HG02943 (cell line): ENCODE data around the gene PRSS53.

Source experiments
- ATAC-seq: cut with Tn5 transposase; IDR thresholded peaks from one replicate; pipeline ENCODE4 v1.9.1; 2021; ENCODE audit warnings: mild to moderate bottlenecking, low read depth, moderate library complexity; ENCODE audit not compliant: unreplicated experiment

The PRSS53 gene

DNA sequence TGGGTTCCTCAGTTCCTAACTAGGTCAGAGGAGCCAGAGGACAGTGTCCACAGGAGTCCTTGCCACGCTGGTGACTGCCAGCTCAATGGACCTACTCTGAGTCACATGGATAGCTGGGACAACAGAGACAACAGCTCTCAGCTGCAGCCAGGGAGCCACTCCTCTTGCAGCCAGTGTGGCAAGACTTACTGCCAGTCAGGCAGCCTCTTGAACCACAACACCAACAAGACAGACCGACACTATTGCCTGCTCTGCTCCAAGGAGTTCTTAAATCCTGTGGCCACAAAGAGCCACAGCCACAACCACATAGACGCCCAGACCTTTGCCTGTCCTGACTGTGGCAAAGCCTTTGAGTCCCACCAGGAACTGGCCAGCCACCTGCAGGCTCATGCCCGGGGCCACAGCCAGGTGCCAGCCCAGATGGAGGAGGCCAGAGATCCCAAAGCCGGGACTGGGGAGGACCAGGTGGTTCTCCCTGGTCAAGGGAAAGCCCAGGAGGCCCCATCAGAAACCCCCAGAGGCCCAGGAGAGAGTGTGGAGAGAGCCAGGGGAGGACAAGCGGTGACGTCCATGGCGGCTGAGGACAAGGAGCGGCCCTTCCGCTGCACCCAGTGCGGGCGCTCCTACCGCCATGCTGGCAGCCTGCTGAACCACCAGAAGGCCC, 7.9 kb downstream of the PRSS53 start:
- no peak for ATAC-seq

DNA sequence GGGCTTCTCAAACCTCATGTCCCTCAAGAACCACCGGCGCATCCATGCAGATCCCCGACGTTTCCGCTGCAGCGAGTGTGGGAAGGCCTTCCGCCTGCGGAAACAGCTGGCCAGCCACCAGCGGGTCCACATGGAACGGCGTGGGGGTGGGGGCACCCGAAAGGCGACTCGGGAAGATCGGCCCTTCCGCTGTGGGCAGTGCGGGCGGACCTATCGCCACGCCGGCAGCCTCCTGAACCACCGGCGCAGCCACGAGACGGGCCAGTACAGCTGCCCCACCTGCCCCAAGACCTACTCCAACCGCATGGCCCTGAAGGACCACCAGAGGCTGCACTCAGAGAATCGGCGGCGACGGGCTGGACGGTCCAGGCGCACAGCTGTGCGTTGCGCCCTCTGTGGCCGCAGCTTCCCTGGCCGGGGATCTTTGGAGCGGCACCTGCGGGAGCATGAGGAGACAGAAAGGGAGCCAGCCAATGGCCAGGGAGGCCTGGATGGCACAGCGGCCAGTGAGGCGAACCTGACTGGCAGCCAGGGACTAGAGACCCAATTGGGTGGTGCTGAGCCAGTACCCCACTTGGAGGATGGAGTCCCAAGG, 8.6 kb downstream of the PRSS53 start:
- no peak for ATAC-seq

DNA sequence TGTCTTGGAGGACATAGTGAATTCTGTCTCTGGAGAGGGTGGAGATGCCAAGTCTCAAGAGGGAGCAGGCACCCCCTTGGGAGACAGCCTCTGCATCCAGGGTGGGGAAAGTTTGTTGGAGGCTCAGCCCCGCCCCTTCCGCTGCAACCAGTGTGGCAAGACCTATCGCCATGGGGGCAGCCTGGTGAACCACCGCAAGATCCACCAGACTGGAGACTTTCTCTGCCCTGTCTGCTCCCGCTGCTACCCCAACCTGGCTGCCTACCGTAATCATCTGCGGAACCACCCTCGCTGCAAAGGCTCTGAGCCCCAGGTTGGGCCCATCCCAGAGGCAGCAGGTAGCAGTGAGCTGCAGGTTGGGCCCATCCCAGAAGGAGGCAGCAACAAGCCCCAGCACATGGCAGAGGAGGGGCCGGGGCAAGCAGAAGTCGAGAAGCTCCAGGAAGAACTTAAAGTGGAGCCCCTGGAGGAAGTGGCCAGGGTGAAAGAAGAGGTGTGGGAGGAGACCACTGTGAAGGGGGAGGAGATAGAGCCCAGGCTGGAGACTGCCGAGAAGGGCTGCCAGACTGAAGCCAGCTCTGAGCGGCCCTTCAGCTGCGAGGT, 9.3 kb downstream of the PRSS53 start:
- no peak for ATAC-seq

DNA sequence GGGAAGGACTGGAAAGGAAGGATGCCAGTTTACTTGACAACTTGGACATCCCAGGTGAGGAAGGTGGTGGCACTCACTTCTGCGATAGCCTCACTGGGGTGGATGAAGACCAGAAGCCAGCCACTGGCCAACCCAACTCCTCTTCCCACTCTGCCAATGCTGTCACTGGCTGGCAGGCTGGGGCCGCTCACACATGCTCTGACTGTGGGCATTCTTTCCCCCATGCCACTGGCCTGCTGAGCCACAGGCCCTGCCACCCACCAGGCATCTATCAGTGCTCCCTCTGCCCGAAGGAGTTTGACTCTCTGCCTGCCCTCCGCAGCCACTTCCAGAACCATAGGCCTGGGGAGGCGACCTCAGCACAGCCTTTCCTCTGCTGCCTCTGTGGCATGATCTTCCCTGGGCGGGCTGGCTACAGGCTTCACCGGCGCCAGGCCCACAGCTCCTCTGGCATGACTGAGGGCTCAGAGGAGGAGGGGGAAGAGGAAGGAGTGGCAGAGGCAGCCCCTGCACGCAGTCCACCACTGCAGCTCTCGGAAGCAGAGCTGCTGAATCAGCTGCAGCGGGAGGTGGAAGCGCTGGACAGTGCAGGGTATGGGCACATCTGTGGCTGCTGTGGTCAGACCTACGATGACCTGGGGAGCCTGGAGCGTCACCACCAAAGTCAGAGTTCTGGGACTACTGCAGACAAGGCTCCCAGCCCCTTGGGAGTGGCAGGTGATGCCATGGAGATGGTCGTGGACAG, 10.0 kb downstream of the PRSS53 start:
- no peak for ATAC-seq

DNA sequence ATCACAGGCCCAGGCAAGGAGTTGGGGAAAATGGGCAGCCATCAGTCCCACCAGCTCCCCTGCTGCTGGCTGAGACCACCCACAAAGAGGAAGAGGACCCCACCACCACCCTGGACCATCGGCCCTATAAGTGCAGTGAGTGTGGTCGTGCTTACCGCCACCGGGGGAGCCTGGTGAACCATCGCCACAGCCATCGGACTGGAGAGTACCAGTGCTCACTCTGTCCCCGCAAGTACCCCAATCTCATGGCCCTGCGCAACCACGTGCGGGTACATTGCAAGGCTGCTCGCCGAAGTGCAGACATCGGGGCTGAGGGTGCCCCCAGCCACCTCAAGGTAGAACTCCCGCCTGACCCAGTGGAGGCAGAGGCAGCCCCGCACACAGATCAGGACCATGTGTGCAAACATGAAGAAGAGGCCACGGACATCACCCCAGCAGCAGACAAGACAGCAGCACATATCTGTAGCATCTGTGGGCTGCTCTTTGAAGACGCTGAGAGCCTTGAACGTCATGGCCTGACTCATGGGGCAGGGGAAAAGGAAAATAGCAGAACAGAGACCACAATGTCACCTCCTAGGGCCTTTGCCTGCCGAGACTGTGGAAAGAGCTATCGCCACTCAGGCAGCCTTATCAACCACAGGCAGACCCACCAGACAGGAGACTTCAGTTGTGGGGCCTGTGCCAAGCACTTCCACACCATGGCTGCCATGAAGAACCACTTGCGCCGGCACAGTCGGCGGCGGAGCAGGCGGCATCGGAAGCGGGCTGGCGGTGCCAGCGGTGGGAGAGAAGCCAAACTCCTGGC, 10.9 kb downstream of the PRSS53 start:
- no peak for ATAC-seq

DNA sequence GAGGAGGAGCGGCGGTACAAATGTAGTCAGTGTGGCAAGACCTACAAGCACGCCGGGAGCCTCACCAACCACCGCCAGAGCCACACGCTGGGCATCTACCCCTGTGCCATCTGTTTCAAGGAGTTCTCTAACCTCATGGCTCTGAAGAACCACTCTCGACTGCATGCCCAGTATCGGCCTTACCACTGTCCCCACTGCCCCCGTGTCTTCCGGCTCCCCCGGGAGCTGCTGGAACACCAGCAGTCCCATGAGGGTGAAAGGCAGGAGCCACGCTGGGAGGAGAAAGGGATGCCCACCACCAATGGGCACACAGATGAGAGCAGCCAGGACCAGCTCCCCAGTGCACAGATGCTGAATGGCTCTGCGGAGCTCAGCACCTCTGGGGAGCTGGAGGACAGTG, 11.7 kb downstream of the PRSS53 start:
- no peak for ATAC-seq

DNA sequence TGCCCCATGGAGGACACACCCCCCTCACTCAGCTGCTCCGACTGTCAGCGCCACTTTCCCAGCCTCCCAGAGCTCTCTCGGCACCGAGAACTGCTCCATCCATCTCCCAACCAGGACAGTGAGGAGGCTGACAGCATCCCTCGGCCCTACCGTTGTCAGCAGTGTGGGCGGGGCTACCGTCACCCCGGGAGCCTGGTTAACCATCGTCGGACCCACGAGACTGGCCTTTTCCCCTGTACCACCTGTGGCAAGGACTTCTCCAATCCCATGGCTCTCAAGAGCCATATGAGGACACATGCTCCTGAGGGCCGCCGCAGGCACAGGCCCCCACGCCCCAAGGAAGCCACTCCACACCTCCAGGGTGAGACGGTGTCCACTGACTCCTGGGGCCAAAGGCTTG, 12.4 kb downstream of the PRSS53 start:
- no peak for ATAC-seq

DNA sequence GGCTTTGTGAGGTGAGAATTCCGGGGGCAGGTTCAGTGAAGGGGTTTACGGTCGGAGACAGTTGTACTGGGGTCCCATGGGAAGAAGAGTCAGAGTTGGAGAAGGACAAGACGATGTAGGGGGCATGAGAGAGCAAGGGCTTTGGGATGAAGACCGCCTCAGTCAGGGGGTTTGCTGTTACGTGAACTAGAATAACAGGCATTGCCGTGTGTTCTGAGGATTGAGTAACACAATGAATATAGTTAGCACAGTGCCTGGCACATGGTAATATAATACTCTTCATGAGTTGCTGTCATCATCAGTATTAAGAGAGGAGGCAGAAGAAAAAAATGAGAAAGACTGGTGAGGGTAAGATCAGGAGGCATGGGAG, 13.9 kb downstream of the PRSS53 start:
- ATAC-seq = no peak

DNA sequence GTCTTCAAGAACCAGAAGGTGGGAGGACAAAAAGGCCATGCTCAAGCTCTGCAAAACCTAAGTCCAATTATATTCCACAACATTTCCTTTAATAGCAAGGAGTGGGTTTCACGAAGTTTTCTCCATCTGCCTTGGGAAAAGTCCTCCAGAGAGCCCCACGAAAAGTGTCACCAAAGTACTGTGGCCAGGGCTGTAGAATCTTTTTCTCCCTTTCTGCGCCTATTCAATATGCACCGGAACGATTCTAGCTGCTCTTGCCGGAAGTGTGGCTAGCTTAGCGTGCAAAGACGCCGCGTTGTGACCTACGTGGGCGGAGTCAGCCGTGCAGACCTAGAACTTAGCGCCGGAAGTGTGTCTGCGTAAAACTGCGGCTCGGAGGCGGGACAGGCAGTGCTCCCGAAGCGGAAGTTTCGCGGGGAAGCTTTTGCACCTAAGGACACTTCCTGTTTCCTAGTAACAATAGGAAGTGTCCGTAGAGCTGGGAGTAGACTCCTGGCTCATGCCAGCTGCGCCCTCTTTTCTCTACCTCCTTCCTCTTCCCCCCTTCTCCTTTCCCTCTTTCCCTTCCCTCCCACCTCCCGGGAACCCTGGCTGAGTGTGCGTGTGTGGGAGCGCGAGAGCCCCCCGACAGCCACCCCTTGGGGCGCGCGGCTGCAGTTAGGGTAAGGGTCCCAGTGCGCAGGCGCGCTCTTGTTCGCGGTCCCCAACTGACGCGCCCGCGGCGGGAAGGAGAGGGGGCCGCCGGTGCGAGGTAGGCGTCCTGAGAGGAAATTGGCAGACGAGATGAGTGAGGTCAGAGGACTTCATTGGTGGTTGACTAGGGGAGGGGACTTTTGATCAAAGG, 14.6 kb downstream of the PRSS53 start, which contains the start of the genes ZNF646 and ZNF668:
Gene ZNF646 (plus strand): TSS at position 453 of the 844 bp plus-strand sequence. CDS start 1,903 bp downstream, outside the sequence.
Gene ZNF668 (minus strand): TSS at position 271 of the 844 bp plus-strand sequence. CDS start 9,781 bp downstream, outside the sequence.
- peak; percentile 73 for ATAC-seq

DNA sequence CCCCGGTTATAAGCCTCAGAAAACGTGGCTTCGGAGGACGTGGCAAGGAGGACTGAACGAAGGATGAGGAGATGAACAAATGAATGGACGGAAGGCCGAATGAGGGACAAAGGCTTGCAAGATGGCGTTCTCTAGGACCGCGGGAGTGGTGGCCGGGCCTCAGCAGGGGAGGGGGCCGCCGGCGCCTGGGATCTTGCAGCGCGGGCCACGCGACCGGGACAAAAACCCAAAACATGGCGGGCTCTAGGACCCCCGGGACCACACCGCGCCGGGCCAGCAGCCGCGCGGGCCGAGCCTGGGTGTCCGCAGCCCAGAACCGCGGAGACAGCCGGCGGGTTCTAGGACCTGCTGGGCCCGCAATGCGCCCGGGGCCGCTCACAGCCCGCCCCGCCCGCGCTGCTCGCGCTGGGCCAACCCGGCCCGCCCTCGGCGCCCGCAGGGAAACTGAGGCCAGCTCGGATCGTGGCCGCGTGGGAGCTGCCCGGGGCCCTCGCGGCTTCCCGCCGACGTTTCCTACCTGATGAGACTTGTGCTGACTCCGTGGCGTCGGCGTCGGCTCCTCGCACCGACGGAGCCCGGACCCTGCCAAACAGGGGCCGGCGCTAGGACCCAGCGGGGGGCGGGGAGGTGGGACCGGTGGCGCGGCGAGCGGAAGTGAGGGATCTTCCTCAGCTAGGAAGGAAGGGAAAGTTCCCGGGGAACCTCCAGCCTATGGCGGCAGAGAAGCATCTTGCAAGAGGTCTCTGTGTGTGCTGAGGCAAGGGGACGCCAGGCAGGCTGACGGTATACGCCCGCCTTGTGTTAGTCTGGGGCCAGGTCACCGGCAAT, 15.4 kb downstream of the PRSS53 start:
- peak; percentile 52 for ATAC-seq

DNA sequence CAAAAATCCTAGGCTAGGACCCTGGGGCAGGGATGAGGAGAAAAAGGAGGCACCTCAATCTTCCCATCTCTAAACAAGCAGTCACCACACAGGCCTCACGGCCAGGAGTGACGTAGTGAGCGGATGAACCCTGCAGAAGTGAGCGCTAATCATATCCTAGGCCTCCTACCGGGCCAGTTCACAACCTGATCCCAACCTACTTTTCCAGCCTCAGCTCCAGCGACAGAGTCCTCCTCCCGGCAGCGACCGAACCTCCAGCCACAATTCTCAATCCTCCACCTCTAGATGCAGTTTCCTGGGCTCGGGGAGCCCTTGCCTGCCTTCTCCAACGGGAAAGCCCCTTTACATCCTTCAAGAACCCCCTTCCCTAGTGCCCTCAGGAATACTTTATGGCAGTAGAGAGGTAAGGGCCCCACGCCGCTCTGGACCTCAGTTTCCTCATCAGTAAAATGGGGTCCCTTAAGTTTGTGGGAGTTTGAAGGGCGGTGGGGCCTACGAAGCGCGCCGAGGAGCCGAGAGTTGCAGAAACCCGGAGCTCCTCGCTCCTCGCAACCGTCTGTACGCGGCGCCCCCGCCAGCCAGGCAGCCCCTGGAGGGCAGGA, 16.1 kb downstream of the PRSS53 start:
- ATAC-seq = no peak

DNA sequence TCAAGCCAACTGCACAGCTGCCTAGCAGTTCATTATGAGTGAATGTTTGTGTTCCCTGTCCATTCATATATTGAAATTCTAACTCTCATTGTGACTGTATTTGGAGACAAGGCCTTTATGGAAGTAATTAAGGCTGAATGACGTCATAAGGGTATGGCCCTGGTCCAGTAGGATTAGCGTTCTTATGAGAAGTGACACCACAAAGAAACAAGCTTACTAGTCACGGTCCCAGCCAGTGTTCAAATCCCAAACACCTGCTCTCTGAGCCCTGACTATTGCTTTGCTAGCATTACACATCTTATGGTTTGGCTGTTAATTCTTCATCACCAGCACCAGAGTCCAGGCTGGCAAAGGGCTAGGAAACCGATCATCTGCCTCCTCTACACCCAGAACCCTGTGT, 16.9 kb downstream of the PRSS53 start:
- ATAC-seq = no peak

DNA sequence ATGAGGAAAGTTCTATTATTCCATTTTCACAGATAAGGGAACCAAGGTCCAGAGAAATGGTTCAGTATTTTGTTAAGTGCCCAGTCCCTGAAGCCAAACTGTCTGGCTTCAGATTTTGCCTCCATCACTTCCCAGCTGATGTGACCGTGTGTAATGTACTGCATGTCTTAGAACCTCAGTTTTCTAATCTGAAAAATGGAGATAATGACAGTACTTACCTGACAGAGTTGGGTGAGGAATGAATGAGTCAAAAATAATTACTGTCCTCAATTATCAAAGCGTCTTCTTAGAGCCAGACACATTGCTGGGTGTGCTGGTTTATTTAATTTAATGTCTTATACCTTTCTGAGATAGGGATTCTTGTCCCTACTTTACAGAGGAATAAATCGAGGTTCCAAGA, 21.4 kb downstream of the PRSS53 start:
- ATAC-seq = no peak

DNA sequence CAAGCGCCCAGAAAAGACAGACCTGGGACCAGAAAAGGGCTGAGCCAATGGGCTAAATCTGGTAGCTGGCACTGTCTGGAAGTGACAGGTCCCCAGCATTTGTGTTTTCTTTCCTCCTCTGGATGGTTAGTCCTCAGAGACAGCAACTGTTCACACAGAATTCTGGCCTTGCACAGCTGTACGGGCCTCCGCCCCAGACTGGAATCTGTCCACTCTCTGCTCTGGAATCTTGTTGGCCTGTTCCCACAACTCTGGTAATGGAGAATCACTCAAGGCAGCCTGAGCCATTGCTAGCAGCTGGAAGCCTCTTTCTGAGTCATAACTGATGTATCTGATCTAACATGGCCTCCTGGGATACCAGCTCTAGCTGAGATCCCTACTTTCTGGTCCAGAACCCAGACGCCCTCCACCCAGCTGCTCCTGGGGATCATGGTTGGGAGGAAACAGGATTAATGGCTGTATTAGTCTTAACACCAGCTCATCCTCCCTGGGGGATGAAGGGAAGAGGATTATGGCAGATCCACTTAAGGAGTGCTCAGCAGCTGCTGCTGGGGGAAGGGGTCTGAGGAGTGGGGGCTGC, 23.8 kb downstream of the PRSS53 start:
- ATAC-seq = no peak

DNA sequence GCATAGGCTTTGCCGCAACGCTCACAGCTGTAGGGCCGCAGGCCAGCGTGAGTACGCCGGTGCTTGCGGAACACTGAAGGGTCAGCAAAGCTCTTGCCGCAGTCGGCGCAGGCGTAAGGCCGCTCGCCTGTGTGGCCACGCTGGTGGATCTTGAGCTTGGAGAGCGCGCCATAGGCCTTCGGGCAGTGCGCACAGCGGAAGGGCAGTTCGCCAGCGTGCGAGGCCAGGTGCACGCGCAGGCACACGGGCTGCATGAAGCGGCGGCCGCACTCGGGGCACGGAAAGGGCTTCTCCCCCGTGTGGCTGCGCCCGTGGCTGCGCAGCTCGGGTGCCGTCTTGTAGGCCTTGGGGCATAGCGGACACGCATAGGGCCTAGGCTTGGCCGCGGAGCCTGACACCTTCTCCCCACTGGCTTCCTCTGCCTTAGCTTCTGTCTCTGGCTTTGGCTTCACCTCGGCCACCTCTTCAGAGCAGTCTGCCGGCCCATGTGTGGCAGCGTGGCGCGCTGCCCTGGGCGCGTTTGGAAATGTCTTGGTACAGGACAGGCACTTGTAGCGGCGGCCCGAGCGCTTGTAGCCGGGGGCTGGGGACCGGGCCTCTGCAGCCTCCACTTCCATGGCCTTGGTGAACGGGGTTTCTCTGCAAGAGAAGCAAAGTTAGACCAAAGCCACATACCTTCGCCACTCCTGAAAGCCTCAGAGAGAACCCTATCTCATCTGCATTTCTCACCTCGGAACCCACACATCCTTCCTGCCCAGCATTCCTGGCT, 24.7 kb downstream of the PRSS53 start:
- ATAC-seq = no peak

DNA sequence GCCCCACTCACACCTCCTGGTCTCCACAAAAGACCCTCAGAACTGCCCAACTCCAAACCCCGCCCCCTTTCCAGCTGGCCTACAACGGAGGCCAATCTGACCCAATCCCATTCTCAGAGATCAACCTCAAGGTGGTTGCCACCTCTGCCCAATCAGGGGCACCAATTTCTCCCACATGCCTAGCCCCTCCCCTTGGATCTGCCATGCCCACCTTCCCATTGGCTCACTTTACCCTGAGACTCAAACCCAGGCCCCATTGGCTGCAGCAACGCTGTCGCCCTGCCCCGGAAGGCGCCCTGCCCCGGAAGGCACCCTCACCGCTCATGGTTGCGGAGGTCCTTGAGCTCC, 25.3 kb downstream of the PRSS53 start:
- no peak for ATAC-seq

DNA sequence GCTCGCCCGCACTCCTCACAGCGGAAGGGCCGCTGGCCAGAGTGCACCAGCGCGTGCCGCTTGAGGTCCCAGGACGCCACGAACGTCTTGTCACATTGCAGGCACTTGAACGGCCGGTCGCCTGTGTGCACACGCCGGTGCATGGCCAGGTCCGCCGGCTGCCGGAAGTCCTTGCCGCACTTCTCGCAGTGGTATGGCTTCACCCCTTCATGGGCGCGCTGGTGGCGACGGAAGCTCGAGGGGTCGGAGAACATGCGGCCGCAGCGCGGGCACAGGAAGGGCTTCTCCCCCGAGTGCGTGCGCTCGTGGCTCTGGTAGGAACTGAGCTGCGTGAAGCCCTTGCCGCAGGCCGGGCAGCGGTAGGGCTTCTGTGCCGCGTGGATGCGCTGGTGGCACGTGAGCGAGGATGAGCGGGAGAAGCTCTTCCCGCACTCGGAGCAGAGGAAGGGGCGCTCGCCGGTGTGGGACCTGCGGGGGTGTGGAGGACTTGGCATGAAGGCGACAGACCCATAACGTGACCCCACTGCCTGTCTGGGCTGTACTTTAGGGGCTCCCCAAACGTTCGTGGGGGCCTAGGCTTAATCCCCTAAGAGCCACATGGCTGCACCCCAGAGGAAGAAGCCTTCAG, 26.8 kb downstream of the PRSS53 start:
- ATAC-seq = no peak
